HG02610 (cell line): ENCODE measurements around the gene FHOD1.

Experiments used
- ATAC-seq: cut with Tn5 transposase; IDR thresholded peaks from one replicate; pipeline ENCODE4 v1.9.1; 2021; ENCODE audit warnings: mild to moderate bottlenecking, moderate library complexity; ENCODE audit not compliant: unreplicated experiment

Gene FHOD1

GRCh38 chr16:67179421-67180080 is 67.7 kb downstream of the FHOD1 start:
- no peak for ATAC-seq
